ENCODE data around the gene DCAF7. TPM values are rescaled to one million over a fixed set of nuclear protein-coding genes. Genes with fewer than 3 reads are reported as not detected.

The DCAF7 gene
- total RNA-seq, 1 experiment from 2014 or later: 7.5 TPM

GRCh38 chr17:63555500-63556156, 5.4 kb downstream of the DCAF7 start:
- no peak for DNase-seq
- Histone ChIP-seq H3K9me3 (no peaks in the 10 kb centered on the region), H3K36me3 (peaks cover 37% of the 10 kb centered on the region), H3K27me3 (no peaks in the 10 kb centered on the region), H3K4me3 (no peak overlapping the region)

GRCh38 chr17:63557416-63557815, 7.1 kb downstream of the DCAF7 start:
- no peaks in the 10 kb centered on the region for H3K9me3 ChIP-seq
- H3K36me3 ChIP-seq: peaks cover 32% of the 10 kb centered on the region
- no peak for DNase-seq
- H3K27me3 ChIP-seq: no peaks in the 10 kb centered on the region
- H3K4me3 ChIP-seq: no peak overlapping the region

- DNase-seq: no peak
- H3K9me3 ChIP-seq: no peaks in the 10 kb centered on the region
- peaks cover 31% of the 10 kb centered on the region for H3K36me3 ChIP-seq
Observed at GRCh38 chr17:63558441-63558840, 8.2 kb downstream of the DCAF7 start.

GRCh38 chr17:63561819-63562218, 11.5 kb downstream of the DCAF7 start:
- DNase-seq: no peak
- no peaks in the 10 kb centered on the region for H3K27me3 ChIP-seq
- H3K9me3 ChIP-seq: no peaks in the 10 kb centered on the region
- H3K4me3 ChIP-seq: no peak overlapping the region
- peaks cover 5% of the 10 kb centered on the region; the same call in 1 of the 2 replicates for H3K36me3 ChIP-seq

More at GRCh38 chr17:63558441-63558840, 8.2 kb downstream of the DCAF7 start:
- no peak overlapping the region for H3K4me3 ChIP-seq
- H3K27me3 ChIP-seq: no peaks in the 10 kb centered on the region

- no peak for DNase-seq
- no peak overlapping the region for H3K4me3 ChIP-seq
- H3K27me3 ChIP-seq: no peaks in the 10 kb centered on the region
- H3K9me3 ChIP-seq: no peaks in the 10 kb centered on the region
- peaks cover 5% of the 10 kb centered on the region; the same call in 1 of the 2 replicates for H3K36me3 ChIP-seq
Observed at GRCh38 chr17:63563339-63563738, 13.1 kb downstream of the DCAF7 start.

- Histone ChIP-seq H3K9me3 (no peaks in the 10 kb centered on the region), H3K36me3 (peaks cover 14% of the 10 kb centered on the region), H3K27me3 (no peaks in the 10 kb centered on the region), H3K4me3 (no peak overlapping the region)
- DNase-seq: no peak
Observed at GRCh38 chr17:63564562-63564961, 14.3 kb downstream of the DCAF7 start.

- H3K4me3 ChIP-seq: no peak overlapping the region
- no peak for DNase-seq
- H3K36me3 ChIP-seq: peaks cover 16% of the 10 kb centered on the region
- no peaks in the 10 kb centered on the region for H3K27me3 ChIP-seq
- no peaks in the 10 kb centered on the region for H3K9me3 ChIP-seq
Observed at GRCh38 chr17:63567229-63567628, 17.0 kb downstream of the DCAF7 start.

GRCh38 chr17:63568563-63568962, 18.3 kb downstream of the DCAF7 start:
- DNase-seq: no peak
- Histone ChIP-seq H3K9me3 (no peaks in the 10 kb centered on the region), H3K27me3 (no peaks in the 10 kb centered on the region), H3K4me3 (no peak overlapping the region), H3K36me3 (peaks cover 20% of the 10 kb centered on the region)

GRCh38 chr17:63571632-63572310, 21.5 kb downstream of the DCAF7 start:
- no peaks in the 10 kb centered on the region for H3K27me3 ChIP-seq
- DNase-seq: no peak
- peaks cover 24% of the 10 kb centered on the region for H3K36me3 ChIP-seq
- no peaks in the 10 kb centered on the region for H3K9me3 ChIP-seq
- no peak overlapping the region for H3K4me3 ChIP-seq

- Histone ChIP-seq H3K4me3 (no peak overlapping the region), H3K36me3 (peaks cover 33% of the 10 kb centered on the region), H3K9me3 (no peaks in the 10 kb centered on the region), H3K27me3 (no peaks in the 10 kb centered on the region)
- DNase-seq: no peak
Observed at GRCh38 chr17:63573634-63574033, 23.4 kb downstream of the DCAF7 start.

- Histone ChIP-seq H3K36me3 (peaks cover 47% of the 10 kb centered on the region), H3K27me3 (no peaks in the 10 kb centered on the region), H3K4me3 (no peak overlapping the region), H3K9me3 (no peaks in the 10 kb centered on the region)
- no peak for DNase-seq
Observed at GRCh38 chr17:63578027-63578768, 27.9 kb downstream of the DCAF7 start.

GRCh38 chr17:63578769-63579111, 28.5 kb downstream of the DCAF7 start:
- Histone ChIP-seq H3K9me3 (no peaks in the 10 kb centered on the region), H3K36me3 (peaks cover 52% of the 10 kb centered on the region), H3K27me3 (no peaks in the 10 kb centered on the region), H3K4me3 (no peak overlapping the region)
- no peak for DNase-seq

GRCh38 chr17:63579633-63580032, 29.4 kb downstream of the DCAF7 start:
- H3K27me3 ChIP-seq: no peaks in the 10 kb centered on the region
- H3K4me3 ChIP-seq: no peak overlapping the region
- peaks cover 55% of the 10 kb centered on the region for H3K36me3 ChIP-seq
- no peak for DNase-seq
- H3K9me3 ChIP-seq: no peaks in the 10 kb centered on the region

GRCh38 chr17:63587770-63588169, 37.5 kb downstream of the DCAF7 start:
- H3K36me3 ChIP-seq: peaks cover 76% of the 10 kb centered on the region
- DNase-seq: no peak
- H3K9me3 ChIP-seq: no peaks in the 10 kb centered on the region
- H3K4me3 ChIP-seq: no peak overlapping the region
- no peaks in the 10 kb centered on the region for H3K27me3 ChIP-seq

GRCh38 chr17:63588797-63589196, 38.5 kb downstream of the DCAF7 start:
- H3K27me3 ChIP-seq: no peaks in the 10 kb centered on the region
- no peaks in the 10 kb centered on the region for H3K9me3 ChIP-seq
- H3K36me3 ChIP-seq: peaks cover 74% of the 10 kb centered on the region
- H3K4me3 ChIP-seq: no peak overlapping the region
- no peak for DNase-seq

- Histone ChIP-seq H3K36me3 (peaks cover 69% of the 10 kb centered on the region), H3K4me3 (no peak overlapping the region), H3K9me3 (no peaks in the 10 kb centered on the region), H3K27me3 (no peaks in the 10 kb centered on the region)
- DNase-seq: no peak
Observed at GRCh38 chr17:63589646-63590045, 39.4 kb downstream of the DCAF7 start.

- no peak for DNase-seq
- H3K27me3 ChIP-seq: no peaks in the 10 kb centered on the region
- H3K4me3 ChIP-seq: no peak overlapping the region
- no peaks in the 10 kb centered on the region for H3K9me3 ChIP-seq
- peaks cover 56% of the 10 kb centered on the region for H3K36me3 ChIP-seq
Observed at GRCh38 chr17:63592797-63593196, 42.5 kb downstream of the DCAF7 start.
